HG02884 (cell line): ENCODE measurements around the gene CRYL1.
A peak's percentile ranks its signal among the peaks of the same experiment; 100 is the strongest.

ENCODE experiments used
- ATAC-seq: cut with Tn5 transposase; IDR thresholded peaks from one replicate; pipeline ENCODE4 v1.9.1; 2021; ENCODE audit warnings: mild to moderate bottlenecking, moderate library complexity; ENCODE audit not compliant: unreplicated experiment

Gene CRYL1

DNA sequence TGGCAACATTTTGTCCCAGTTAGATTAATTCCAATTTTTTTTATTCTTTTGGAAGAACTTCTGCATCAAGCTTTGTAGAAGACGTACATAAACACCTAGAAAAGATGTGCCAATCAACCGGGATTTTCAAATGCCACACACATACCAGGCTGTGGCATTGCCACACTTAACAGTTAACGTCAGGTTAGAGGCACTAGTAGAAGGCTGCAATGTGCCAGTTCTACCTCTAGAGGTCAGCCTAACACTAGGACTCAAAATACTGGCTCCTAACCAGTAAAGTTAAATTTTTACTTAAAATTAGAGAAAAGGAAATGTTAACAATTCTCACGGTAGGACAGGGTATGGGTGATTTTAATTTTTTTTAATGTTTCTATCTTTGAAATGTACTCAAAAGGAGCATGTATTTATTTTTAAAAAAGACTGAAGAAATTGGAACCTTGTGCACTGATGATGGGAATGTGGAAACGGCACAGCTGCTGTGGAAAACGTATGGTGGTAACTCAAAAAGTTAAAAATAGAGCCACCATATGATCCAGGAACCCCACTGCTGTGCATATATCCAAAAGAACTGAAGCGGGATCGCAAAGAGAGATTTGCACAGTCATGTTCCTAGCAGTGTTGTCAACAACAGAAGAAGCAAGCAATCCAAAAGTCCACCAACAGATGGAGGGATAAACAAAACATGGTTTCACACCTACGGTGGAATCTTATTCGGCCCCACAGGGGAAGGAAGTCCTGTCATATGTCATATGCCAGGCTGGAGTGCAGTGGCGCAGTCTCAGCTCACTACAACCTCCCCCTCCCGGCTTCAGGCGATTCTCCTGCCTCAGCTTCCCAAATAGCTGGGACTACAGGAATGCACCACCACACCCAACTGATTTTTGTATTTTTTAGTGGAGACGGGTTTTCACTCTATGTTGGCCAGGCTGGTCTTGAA, 30.3 kb downstream of the CRYL1 start:
- ATAC-seq = no peak

DNA sequence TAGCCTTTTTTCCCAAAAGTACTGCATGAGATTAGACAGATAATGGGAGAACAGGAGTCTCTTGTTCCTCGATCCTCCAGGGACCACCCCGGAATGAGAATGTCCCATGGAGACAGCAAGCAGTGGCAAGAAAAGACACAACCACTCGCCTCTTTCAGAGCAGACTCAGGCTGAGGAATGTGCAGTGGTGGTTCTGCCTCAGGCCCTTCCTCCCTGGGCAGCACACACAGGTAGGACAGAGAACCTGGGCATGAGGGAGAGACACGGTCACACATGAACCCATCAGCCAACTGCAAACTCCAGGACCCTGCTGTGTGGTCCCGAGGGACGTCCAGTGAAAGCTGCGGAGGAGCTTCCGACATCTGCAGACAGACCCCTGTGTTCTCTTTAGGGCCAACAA, 31.0 kb downstream of the CRYL1 start:
- no peak for ATAC-seq

DNA sequence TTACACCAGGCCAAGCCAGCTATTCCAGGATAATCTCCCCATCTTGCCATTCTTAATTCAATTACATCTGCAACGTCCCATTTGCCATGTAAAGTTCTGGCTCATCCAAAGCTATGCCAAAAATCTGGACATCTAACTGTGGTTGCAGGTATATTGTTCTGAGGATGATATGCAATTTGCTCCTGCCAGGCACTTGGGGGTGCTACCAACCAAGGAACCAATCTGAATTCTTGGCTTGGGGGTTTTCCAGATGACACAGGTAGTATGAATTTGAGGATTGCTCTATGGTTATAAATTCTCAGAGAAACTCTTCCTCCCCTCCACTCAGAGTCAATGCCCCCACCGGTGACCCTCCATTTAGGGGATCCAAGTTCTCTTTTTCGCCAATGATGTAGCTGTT, 33.0 kb downstream of the CRYL1 start:
- no peak for ATAC-seq

- no peak for ATAC-seq
These were observed 33.7 kb downstream of the CRYL1 start for GRCh38 chr13:20491926-20492435.

GRCh38 chr13:20489185-20489820, 36.4 kb downstream of the CRYL1 start:
- peak; percentile 91 for ATAC-seq

DNA sequence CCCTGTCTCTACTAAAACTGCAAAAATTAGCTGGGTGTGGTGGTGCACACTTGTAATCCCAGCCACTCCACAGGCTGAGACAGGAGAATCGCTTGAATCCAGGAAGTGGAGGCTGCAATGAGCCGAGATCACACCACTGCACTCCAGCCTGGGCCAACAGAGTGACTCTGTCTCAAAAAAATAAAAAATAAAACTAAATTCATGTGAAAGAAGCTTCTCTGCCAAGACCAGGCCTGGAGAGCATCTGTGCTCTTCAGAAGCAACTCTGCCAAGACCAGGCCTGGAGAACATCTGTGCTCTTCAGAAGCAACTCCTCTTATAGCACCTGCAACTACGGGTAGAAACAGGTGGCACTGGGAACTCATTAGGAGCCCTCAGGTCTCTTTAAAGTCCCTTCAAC, 37.7 kb downstream of the CRYL1 start:
- no peak for ATAC-seq

DNA sequence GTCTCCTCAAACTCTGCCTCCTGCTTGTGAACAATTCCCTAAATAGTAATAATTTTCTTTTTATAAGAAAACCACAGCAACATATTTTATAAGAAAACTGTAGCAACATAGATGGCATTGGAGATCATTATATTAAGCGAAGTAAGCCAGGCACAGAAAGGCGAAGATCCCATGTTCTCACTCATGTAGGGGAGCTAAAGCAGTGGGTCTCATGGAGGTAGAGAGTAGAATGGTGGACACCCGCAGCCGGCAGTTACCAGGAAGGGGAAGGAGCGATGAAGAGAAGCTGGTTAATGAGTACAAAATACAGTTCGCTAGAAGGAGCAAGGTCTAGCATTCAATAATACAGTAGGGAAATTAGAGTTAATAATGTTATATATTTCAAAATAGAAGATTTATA, 42.9 kb downstream of the CRYL1 start:
- no peak for ATAC-seq

- ATAC-seq = no peak
These were observed 43.3 kb downstream of the CRYL1 start for GRCh38 chr13:20482275-20482761.

DNA sequence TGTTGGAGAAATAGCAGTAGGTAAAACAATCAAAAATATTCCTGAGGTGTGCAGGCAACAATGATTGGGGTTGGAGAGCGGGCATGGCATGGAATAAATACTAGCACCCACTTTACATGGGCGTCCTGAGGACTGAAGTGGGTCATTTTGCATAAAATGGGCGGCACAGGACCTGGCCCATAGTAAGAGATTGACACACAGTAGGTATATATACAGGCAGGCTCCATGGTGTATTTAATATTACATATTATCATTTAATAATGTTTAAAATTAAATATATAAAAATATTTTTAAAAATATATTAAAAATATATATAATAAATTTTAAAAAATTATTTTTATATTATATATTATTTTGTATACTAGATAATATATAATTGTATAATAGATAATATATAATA, 48.3 kb downstream of the CRYL1 start:
- no peak for ATAC-seq

DNA sequence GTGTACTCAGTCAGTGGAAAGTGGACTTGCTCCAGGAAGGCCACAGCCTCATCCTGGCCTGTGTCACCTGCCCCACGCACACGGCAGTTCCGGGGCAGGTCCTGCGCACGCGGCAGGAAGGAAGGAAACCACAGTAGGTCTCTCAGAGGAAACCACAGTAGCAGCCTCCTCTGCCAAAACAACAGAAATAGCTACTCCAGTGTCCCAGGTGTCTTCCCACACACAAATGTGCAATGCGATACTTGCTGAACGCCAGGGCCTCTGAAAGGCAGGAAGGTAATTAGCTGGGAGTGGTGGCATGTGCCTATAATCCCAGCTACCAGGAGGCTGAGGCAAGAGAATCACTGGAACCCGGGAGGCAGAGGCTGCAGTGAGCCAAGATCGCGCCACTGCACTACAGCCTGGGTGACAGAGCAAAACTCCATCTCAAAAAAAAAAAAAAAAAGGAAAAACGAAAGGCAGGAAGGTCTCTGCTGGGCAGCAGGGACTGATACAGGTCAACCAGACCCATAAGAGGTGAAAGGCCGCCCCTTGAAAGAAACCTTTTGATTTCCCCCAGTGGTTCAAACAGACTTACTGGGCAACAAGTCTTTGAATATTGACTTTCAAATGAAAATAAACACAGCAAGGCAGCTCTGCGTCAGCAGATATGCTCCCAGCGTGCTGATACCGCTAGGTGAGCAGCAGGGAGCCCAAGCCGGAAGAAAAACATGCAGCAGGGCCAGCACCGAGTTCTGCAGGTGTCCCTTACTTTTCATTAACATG, 49.5 kb downstream of the CRYL1 start:
- peak; percentile 98 for ATAC-seq

DNA sequence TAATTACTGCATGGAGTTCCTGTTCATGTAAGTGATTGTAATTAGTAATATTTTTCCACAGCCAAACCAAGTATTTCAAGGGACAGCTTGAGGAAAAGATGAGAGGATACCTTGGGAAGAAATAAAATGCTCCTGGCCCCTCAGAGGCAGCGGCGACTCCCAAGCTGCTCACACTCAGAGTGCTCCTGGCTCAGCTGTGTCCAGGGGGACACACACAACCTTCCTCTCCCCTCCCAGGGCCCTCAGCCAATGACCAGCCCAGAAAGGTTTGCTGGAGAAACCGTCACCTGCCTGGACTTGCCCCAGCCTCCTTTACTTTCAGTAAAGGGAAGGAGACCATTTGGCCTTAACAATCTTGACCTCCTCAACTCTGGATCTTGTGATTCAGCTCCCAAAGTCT, 51.1 kb downstream of the CRYL1 start:
- ATAC-seq = no peak

GRCh38 chr13:20473888-20474287, 51.8 kb downstream of the CRYL1 start:
- no peak for ATAC-seq

- ATAC-seq = no peak
These were observed 52.5 kb downstream of the CRYL1 start for GRCh38 chr13:20473139-20473538.

GRCh38 chr13:20472531-20472930, 53.1 kb downstream of the CRYL1 start:
- ATAC-seq = no peak

DNA sequence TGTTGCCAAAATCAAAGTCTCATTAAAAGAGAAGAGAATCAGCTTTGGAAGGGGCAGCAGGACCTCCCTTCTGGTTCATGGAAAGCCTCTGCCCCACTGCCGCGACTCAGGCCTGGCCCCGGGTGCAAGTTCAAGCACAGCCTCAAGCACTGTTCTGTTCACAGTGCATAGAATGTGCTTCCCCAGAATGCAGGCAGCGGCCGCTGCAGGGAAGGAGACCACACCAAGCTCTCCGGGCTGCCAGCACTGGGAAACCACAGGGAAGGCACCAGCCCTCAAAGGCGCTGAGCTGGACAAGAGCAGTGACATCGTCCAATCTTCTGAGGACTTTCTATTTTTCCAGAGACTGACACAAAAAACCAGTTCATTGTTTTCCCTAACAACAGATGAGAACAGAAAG, 55.5 kb downstream of the CRYL1 start:
- no peak for ATAC-seq

GRCh38 chr13:20466371-20466770, 59.3 kb downstream of the CRYL1 start:
- no peak for ATAC-seq

DNA sequence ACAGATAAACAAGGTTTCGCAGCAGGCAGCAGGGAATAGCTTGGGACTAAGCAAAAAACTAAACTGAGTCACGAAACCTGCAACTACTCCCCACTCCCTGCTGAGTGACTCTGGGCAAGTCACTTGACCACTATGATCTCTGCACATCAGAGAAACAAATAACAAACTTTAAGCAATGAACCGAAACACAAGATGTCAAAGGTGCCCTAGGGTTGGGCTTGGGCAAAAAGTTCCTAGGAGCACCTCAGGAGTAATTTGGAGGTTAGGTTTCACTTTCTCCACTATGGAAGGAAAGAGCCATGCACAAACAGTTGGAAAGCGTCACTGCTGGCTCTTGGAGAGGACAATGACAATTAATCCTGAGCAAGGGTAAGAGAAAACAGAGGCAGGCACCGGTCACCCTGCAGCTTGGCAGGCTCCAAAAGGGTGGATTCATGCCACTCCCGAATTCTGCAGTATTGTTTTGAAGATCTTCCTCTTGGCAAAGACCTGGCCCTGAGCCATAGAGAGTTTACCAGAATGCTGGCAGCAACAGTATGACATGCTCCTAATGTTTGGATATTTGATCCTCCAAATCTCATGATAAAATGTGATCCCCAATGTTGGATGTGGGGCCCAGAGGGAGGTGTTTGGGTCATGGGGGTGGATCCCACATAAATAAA, 60.3 kb downstream of the CRYL1 start:
- no peak for ATAC-seq

DNA sequence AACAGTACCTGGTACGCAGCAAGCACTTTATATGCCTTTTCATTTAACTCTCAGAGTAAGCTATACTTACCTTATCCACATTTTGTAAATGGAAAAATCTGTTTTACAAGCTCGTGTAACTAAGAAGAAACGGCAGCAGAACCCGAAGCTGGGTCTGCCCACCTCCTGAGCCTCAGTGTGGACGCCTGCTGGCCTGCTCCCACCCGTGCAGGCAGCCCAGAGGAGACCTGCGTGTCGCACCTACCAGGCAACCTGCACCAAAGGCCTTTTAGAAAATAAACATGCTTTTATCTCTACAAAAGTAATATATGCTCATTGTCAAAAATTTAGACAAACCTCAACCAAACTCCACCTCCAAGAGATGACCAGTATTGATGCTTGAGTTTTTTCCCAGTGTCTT, 62.7 kb downstream of the CRYL1 start:
- ATAC-seq = no peak

- ATAC-seq = no peak
These were observed 63.1 kb downstream of the CRYL1 start for GRCh38 chr13:20462533-20462915.

DNA sequence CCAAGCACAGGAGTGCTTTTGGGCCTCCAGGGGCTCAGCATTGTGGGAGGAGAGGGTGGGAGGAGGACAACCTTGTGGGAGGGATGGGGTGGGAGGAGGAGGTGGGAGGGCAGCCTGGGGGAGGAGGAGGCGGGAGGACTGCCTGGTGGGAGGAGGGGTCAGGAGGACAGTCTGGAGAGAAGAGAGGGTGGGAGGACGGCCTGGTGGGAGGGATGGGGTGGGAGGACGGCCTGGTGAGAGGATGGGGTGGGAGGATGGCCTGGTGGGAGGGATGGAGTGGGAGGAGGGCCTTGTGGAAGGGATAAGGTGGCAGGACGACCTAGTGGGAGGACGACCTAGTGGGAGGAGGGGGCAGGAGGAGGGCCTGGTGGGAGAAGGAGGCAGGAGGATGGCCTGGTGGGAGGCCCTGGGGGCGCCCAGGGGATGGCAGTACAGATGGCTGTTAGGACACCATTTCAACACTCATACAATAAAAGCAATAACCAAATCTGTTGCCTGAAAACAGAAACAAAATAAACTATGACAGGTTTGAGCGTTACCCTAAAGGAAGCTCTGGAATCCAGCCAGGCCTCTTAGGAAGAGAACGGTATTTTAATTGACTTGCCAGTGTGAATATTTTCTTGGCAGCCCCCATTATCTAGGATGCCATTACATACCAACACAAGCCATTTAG, 63.7 kb downstream of the CRYL1 start:
- ATAC-seq = no peak
